ENCODE data around the gene SYT7. TPM values are rescaled to one million over a fixed set of nuclear protein-coding genes. Genes with fewer than 3 reads are reported as not detected.

The SYT7 gene
- total and polyA plus RNA-seq, 2 of the 8 experiments (the other 6 are each of a cell fraction or from before 2014, with no cell fraction given): 9.6 to 10.5 TPM

DNA sequence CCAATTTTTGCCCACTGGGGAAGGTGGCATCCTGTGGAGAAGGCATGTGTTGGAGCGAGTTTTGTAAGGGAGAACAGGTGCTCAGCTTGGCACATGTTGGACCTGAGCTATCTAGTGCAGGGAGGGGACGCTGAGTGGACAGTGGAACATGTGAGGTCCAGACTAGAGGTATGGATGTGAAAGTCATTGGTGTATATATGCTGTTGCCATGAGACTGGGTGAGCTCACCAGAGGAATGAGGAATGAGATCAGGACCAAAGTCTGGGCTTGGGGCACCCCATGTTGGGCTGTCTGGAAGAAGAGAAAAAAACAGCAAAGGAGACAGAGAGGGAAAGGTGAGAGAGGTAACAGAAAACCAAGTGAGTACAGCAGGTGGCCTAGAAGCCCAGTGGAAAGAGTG, 12.3 kb upstream of the SYT7 start:
- Histone ChIP-seq H3K4me3 (ENCODE audit: extremely low read depth in 1 of 4, insufficient read depth in 2 of 4, low read depth in 3 of 4, low read length in 4 of 4) (no peak overlapping the region), H3K9me3 (ENCODE audit: insufficient read depth in 2 of 2, low read depth in 1 of 2, low read length in 1 of 2) (no peaks in the 10 kb centered on the region), H2BK12ac (ENCODE audit: low read depth, low read length) (no peak overlapping the region), H3K14ac (ENCODE audit: insufficient read length) (no peak overlapping the region), H4K5ac (ENCODE audit: insufficient read length, low read depth, low read length) (no peak overlapping the region), H3K4me2 (ENCODE audit: insufficient read depth in 1 of 2, low read depth in 2 of 2, low read length in 2 of 2) (no peak overlapping the region), H2BK15ac (ENCODE audit: low read length) (peak overlapping the region; percentile 25; the same call in 1 of the 2 replicates), H2AFZ (ENCODE audit: low read length) (no peak overlapping the region), H2BK20ac (ENCODE audit: low read length) (no peak overlapping the region), H3K18ac (ENCODE audit: extremely low read depth, low read length) (no peak overlapping the region), H3K23ac (ENCODE audit: insufficient read length) (no peak overlapping the region), H3K79me2 (ENCODE audit: control insufficient read depth in 1 of 2, insufficient read depth in 2 of 2, low read length in 2 of 2) (no peaks in the 10 kb centered on the region), H3K4me1 (replicated peaks in 1 of 4; ENCODE audit: control insufficient read depth in 3 of 4, insufficient read depth in 4 of 4, low read length in 3 of 4) (peaks cover 0 to 16% (median 11%) of the 10 kb centered on the region in 4 experiments; a peak in 6 of 7 replicates), H4K91ac (replicated peaks; ENCODE audit: insufficient read length, low read length) (no peak overlapping the region), H3K27ac (ENCODE audit: low read depth, low read length) (no peak overlapping the region), H3K9ac (replicated peaks in 1 of 4; ENCODE audit: extremely low read depth in 1 of 4, low read depth in 3 of 4, low read length in 3 of 4) (no peak overlapping the region), H3K79me1 (ENCODE audit: low read depth, low read length) (no peaks in the 10 kb centered on the region), H4K20me1 (replicated peaks in 1 of 2; ENCODE audit: control insufficient read depth in 1 of 2, insufficient read depth in 2 of 2, low read length in 2 of 2) (no peaks in the 10 kb centered on the region), H3K23me2 (ENCODE audit: low read depth, low read length) (peaks cover 7% of the 10 kb centered on the region), H3K4ac (replicated peaks; ENCODE audit: insufficient read length, low read depth, low read length) (no peak overlapping the region), H3K27me3 (replicated peaks in 1 of 4; ENCODE audit: control insufficient read depth in 3 of 4, extremely low read depth in 1 of 4, insufficient read depth in 3 of 4, low read length in 3 of 4) (peaks cover 0 to 7% (median 2%) of the 10 kb centered on the region in 4 experiments; a peak in 3 of 7 replicates), H2BK120ac (replicated peaks; ENCODE audit: low read depth, low read length) (no peak overlapping the region), H3K56ac (replicated peaks; ENCODE audit: insufficient read length, low read depth, low read length) (no peak overlapping the region), H2BK5ac (ENCODE audit: low read depth, low read length) (peak overlapping the region; percentile 35; the same call in 1 of the 2 replicates), H3K36me3 (ENCODE audit: control insufficient read depth in 2 of 4, insufficient read depth in 4 of 4, low read length in 3 of 4) (no peaks in the 10 kb centered on the region), H4K8ac (ENCODE audit: extremely low read depth, insufficient read depth, low read length) (no peak overlapping the region), H2AK5ac (ENCODE audit: low read depth, low read length) (no peak overlapping the region)
- CTCF ChIA-PET (ENCODE audit: partially characterized antibody): interaction anchor here (0.6 to 17.1 kb wide), 9 partner anchors 10 to 1171 kb away, joined by 3 to 335 read pairs (median 6); no protein-coding TSS in a partner anchor
- 84% methylated on average over 2 of the region's 2 CpGs; no CpG with 5 or more reads in 1 of the 2 experiments for WGBS, 2 experiments (ENCODE audit: extremely low coverage in 1 of 2, insufficient coverage in 1 of 2, insufficient read length in 1 of 2, insufficient replicate concordance in 2 of 2, low coverage in 1 of 2, low lambda C conversion rate in 2 of 2, missing lambda C conversion rate in 1 of 2)
- no peak for DNase-seq (ENCODE audit: low read depth in 1 of 2, low spot score in 2 of 2)
- FAIRE-seq: no peak
- POLR2A ChIA-PET (ENCODE audit: partially characterized antibody): interaction anchor here (0.5 to 1.3 kb wide), 2 partner anchors 16 to 1331 kb away, joined by 3 read pairs; no protein-coding TSS in a partner anchor
- no peak for TF ChIP-seq BACH1 (IDR thresholded peaks at IDR 0.05; ENCODE audit: low read length)
- no peak for TF ChIP-seq ATF2 (IDR thresholded peaks at IDR 0.05; ENCODE audit: low read length)
- no peak for TF ChIP-seq POLR2A (IDR thresholded peaks at IDR 0.05; ENCODE audit: control extremely low read depth in 1 of 2, low read depth in 2 of 2, low read length in 2 of 2)
- TF ChIP-seq, protein P1, sequence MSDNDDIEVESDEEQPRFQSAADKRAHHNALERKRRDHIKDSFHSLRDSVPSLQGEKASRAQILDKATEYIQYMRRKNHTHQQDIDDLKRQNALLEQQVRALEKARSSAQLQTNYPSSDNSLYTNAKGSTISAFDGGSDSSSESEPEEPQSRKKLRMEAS (IDR thresholded peaks at IDR 0.05): no peak
- TF ChIP-seq RNF2 (IDR thresholded peaks at IDR 0.05; ENCODE audit: borderline replicate concordance, low read depth, low read length, missing control alignments, poor library complexity, severe bottlenecking): no peak
- no peak for TF ChIP-seq KDM5A (IDR thresholded peaks at IDR 0.05; ENCODE audit: low read length)
- TF ChIP-seq SP1 (IDR thresholded peaks at IDR 0.05; ENCODE audit: low read depth, low read length): no peak
- no peak for TF ChIP-seq SP2 (IDR thresholded peaks at IDR 0.05; ENCODE audit: low read length)
- no peak for TF ChIP-seq ASH2L (IDR thresholded peaks at IDR 0.05; ENCODE audit: low read length)
- TF ChIP-seq GABPA (IDR thresholded peaks at IDR 0.05; ENCODE audit: borderline replicate concordance, insufficient read depth, low read length): no peak
- TF ChIP-seq SIRT6 (IDR thresholded peaks at IDR 0.05; ENCODE audit: low read length): no peak
- TF ChIP-seq TAF7 (optimal IDR thresholded peaks at IDR 0.05; ENCODE audit: borderline replicate concordance, low read depth, low read length): no peak

All from H1 (cell line).